NB4 (cell line): ENCODE data around the gene CDC23.

Experiments used
- MYC ChIP-seq: IDR thresholded peaks from 2 replicates; pipeline ENCODE4 v1.6.1; 2011; ENCODE audit warnings: low read depth, low read length
- POLR2A ChIP-seq: IDR thresholded peaks from 2 replicates; pipeline ENCODE4 v1.6.1; 2011; ENCODE audit warnings: mild to moderate bottlenecking; ENCODE audit not compliant: insufficient read length; ENCODE audit errors: extremely low read depth
- TF ChIP-seq, protein P1 (sequence below): IDR thresholded peaks from one replicate; pipeline ENCODE4 v1.5.1; 2012; ENCODE audit warnings: low read depth, low read length

DNA sequence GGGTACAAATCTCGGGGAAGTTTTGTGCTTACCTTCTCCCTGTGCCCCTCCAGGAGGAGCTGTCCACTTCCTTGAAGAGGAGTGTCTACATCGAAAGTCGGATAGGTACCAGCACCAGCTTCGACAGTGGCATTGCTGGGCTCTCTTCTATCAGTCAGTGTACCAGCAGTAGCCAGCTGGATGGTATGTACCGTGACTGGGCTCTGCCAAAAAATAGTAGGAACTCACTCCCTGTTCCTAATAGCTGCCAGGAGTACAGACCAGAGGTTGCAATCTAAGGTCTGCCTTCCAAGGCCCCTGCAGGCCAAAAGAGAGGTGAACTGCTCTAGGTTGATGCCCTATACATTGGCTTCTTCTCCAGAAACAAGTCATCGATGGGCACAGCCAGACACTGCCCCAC lies 30.3 kb downstream of the CDC23 start:
- TF ChIP-seq, protein P1, sequence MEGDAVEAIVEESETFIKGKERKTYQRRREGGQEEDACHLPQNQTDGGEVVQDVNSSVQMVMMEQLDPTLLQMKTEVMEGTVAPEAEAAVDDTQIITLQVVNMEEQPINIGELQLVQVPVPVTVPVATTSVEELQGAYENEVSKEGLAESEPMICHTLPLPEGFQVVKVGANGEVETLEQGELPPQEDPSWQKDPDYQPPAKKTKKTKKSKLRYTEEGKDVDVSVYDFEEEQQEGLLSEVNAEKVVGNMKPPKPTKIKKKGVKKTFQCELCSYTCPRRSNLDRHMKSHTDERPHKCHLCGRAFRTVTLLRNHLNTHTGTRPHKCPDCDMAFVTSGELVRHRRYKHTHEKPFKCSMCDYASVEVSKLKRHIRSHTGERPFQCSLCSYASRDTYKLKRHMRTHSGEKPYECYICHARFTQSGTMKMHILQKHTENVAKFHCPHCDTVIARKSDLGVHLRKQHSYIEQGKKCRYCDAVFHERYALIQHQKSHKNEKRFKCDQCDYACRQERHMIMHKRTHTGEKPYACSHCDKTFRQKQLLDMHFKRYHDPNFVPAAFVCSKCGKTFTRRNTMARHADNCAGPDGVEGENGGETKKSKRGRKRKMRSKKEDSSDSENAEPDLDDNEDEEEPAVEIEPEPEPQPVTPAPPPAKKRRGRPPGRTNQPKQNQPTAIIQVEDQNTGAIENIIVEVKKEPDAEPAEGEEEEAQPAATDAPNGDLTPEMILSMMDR = no peak
- TF ChIP-seq POLR2A (no peak), MYC (no peak)
